MM.1S (cell line): Measurements from ENCODE around the gene APCDD1L.

Experiments used
- DNase-seq: peaks from one replicate; pipeline ENCODE4 v3.0.0-alpha.2; 2015
- H2AFZ ChIP-seq: fragments of 300-600 bp; sonication (generic); 2 replicates; pipeline ENCODE4 v1.6.0; 2016; ENCODE audit warnings: antibody characterized with exemption, low read length
- H3F3A ChIP-seq: fragments of 300-600 bp; sonication (generic); 2 replicates; pipeline ENCODE4 v1.6.1; 2016; ENCODE audit warnings: mild to moderate bottlenecking, antibody characterized with exemption, low read length, moderate library complexity, mixed read lengths; ENCODE audit not compliant: insufficient read depth
- H3K27ac ChIP-seq: fragments of 300-600 bp; sonication (generic); 2 replicates; pipeline ENCODE4 v1.5.1; 2016; ENCODE audit warnings: mild to moderate bottlenecking, low read length
- H3K27me3 ChIP-seq: fragments of 300-600 bp; sonication (generic); replicated peaks from 2 replicates; pipeline ENCODE4 v1.6.0; 2016; ENCODE audit warnings: low read length; ENCODE audit not compliant: insufficient read depth
- H3K36me3 ChIP-seq: fragments of 300-600 bp; sonication (generic); replicated peaks from 2 replicates; pipeline ENCODE4 v1.6.1; 2016; ENCODE audit warnings: mild to moderate bottlenecking, low read length, mixed read lengths; ENCODE audit not compliant: insufficient read depth
- H3K4me1 ChIP-seq: fragments of 300-600 bp; sonication (generic); 2 replicates; pipeline ENCODE4 v1.6.1; 2016; ENCODE audit warnings: low read length, mixed read lengths
- H3K4me2 ChIP-seq: fragments of 300-600 bp; sonication (generic); 2 replicates; pipeline ENCODE4 v1.6.0; 2016; ENCODE audit warnings: low read depth, low read length
- H3K4me3 ChIP-seq: fragments of 300-600 bp; sonication (generic); 2 replicates; pipeline ENCODE4 v1.5.1; 2016; ENCODE audit warnings: low read length, mixed read lengths
- H3K79me2 ChIP-seq: fragments of 300-600 bp; sonication (generic); 2 replicates; pipeline ENCODE4 v1.6.1; 2016; ENCODE audit warnings: mixed run types, low read length, mixed read lengths
- H3K9ac ChIP-seq: fragments of 300-600 bp; sonication (generic); 2 replicates; pipeline ENCODE4 v1.6.1; 2016; ENCODE audit warnings: low read length, mixed read lengths
- H3K9me2 ChIP-seq: fragments of 300-600 bp; sonication (generic); replicated peaks from 2 replicates; pipeline ENCODE4 v1.6.1; 2016; ENCODE audit warnings: mild to moderate bottlenecking, low read length, mixed read lengths; ENCODE audit not compliant: insufficient read depth
- H3K9me3 ChIP-seq: fragments of 300-600 bp; sonication (generic); replicated peaks from 2 replicates; pipeline ENCODE4 v1.6.1; 2016; ENCODE audit warnings: mild to moderate bottlenecking, low read length, mixed read lengths; ENCODE audit not compliant: insufficient read depth
- H4K20me1 ChIP-seq: fragments of 300-600 bp; sonication (generic); 2 replicates; pipeline ENCODE4 v1.6.1; 2016; ENCODE audit warnings: mild to moderate bottlenecking, low read length, moderate library complexity, mixed read lengths; ENCODE audit not compliant: insufficient read depth
- CTCF ChIP-seq: fragments of 300-600 bp; sonication (generic); IDR thresholded peaks from 2 replicates; pipeline ENCODE4 v1.5.1; 2016; ENCODE audit warnings: antibody characterized with exemption, low read length, mixed read lengths
- EZH2 ChIP-seq: fragments of 300-600 bp; sonication (generic); optimal IDR thresholded peaks from 2 replicates; pipeline ENCODE3; 2017; ENCODE audit warnings: low read depth, mild to moderate bottlenecking, antibody characterized with exemption, low read length, mixed read lengths
- EZH2phosphoT487 ChIP-seq: fragments of 300-600 bp; sonication (generic); IDR thresholded peaks from 2 replicates; pipeline ENCODE4 v1.6.1; 2018; ENCODE audit warnings: antibody characterized with exemption, low read length

The APCDD1L gene

GRCh38 chr20:58549231-58550209, 34.3 kb upstream of the APCDD1L start:
- no peaks in the 10 kb centered on the region for H3F3A ChIP-seq
- H3K27ac ChIP-seq, result no peak overlapping the region
- no peaks in the 10 kb centered on the region for H3K36me3 ChIP-seq
- TF ChIP-seq EZH2, result no peak
- no peak for TF ChIP-seq CTCF
- no peak for TF ChIP-seq EZH2phosphoT487
- H3K27me3 ChIP-seq, result peaks cover 92% of the 10 kb centered on the region
- H4K20me1 ChIP-seq, result no peaks in the 10 kb centered on the region
- no peak overlapping the region for H3K9ac ChIP-seq
- DNase-seq, result no peak
- H3K9me2 ChIP-seq, result no peaks in the 10 kb centered on the region
- no peak overlapping the region for H3K4me3 ChIP-seq
- no peaks in the 10 kb centered on the region for H3K79me2 ChIP-seq
- no peak overlapping the region for H3K4me2 ChIP-seq
- H2AFZ ChIP-seq, result no peak overlapping the region
- no peaks in the 10 kb centered on the region for H3K4me1 ChIP-seq
- H3K9me3 ChIP-seq, result no peaks in the 10 kb centered on the region

GRCh38 chr20:58547623-58548475, 32.6 kb upstream of the APCDD1L start:
- Histone ChIP-seq H4K20me1 (no peaks in the 10 kb centered on the region), H3K4me1 (no peaks in the 10 kb centered on the region), H3K36me3 (no peaks in the 10 kb centered on the region), H2AFZ (no peak overlapping the region), H3K4me2 (no peak overlapping the region), H3F3A (no peaks in the 10 kb centered on the region), H3K9me3 (no peaks in the 10 kb centered on the region), H3K9ac (no peak overlapping the region), H3K9me2 (no peaks in the 10 kb centered on the region), H3K27me3 (peaks cover 93% of the 10 kb centered on the region), H3K27ac (no peak overlapping the region), H3K4me3 (no peak overlapping the region), H3K79me2 (no peaks in the 10 kb centered on the region)
- TF ChIP-seq CTCF (no peak), EZH2 (no peak), EZH2phosphoT487 (no peak)
- DNase-seq, result no peak

GRCh38 chr20:58546756-58547622, 31.8 kb upstream of the APCDD1L start:
- Histone ChIP-seq H3K27ac (no peak overlapping the region), H3K36me3 (no peaks in the 10 kb centered on the region), H3K4me2 (no peak overlapping the region), H3K9ac (no peak overlapping the region), H3K27me3 (peaks cover 89% of the 10 kb centered on the region), H2AFZ (no peak overlapping the region), H4K20me1 (no peaks in the 10 kb centered on the region), H3K4me1 (no peaks in the 10 kb centered on the region), H3K4me3 (no peak overlapping the region), H3K9me2 (no peaks in the 10 kb centered on the region), H3F3A (no peaks in the 10 kb centered on the region), H3K9me3 (no peaks in the 10 kb centered on the region), H3K79me2 (no peaks in the 10 kb centered on the region)
- no peak for TF ChIP-seq EZH2
- no peak for TF ChIP-seq CTCF
- no peak for TF ChIP-seq EZH2phosphoT487
- DNase-seq, result no peak
